GM21526 (cell line): ENCODE results near the gene CEL.
"Not testable (repeated sequence)": the region's sequence is repeated elsewhere in the genome, so short reads cannot be mapped to it uniquely, and the experiment has no call there.

Source experiments
- ATAC-seq: cut with Tn5 transposase; IDR thresholded peaks from one replicate; pipeline ENCODE4 v1.9.1; 2021; ENCODE audit warnings: moderate library complexity; ENCODE audit not compliant: unreplicated experiment, low FRiP score

Gene CEL

GRCh38 chr9:133080786-133081779 lies 19.3 kb downstream of the CEL start:
- ATAC-seq, result not testable (repeated sequence)

GRCh38 chr9:133081957-133082644 lies 20.3 kb downstream of the CEL start:
- ATAC-seq, result not testable (repeated sequence)

- ATAC-seq, result not testable (repeated sequence)
Observed at GRCh38 chr9:133083688-133084087, 21.9 kb downstream of the CEL start.

- ATAC-seq, result not testable (repeated sequence)
Observed at GRCh38 chr9:133086212-133086860, 24.6 kb downstream of the CEL start.

GRCh38 chr9:133086894-133087293 lies 25.1 kb downstream of the CEL start:
- no peak for ATAC-seq

GRCh38 chr9:133087429-133088145 lies 25.8 kb downstream of the CEL start:
- no peak for ATAC-seq

- ATAC-seq, result no peak
Observed at GRCh38 chr9:133088146-133088750, 26.5 kb downstream of the CEL start.

GRCh38 chr9:133088756-133089155 lies 27.0 kb downstream of the CEL start:
- ATAC-seq, result no peak

GRCh38 chr9:133089271-133089671 lies 27.5 kb downstream of the CEL start:
- no peak for ATAC-seq

- ATAC-seq, result no peak
Observed at GRCh38 chr9:133090187-133090586, 28.4 kb downstream of the CEL start.

GRCh38 chr9:133090752-133091385 lies 29.1 kb downstream of the CEL start:
- ATAC-seq, result no peak

GRCh38 chr9:133094351-133094750 lies 32.6 kb downstream of the CEL start:
- ATAC-seq, result not testable (repeated sequence)

GRCh38 chr9:133094842-133095393 lies 33.1 kb downstream of the CEL start:
- ATAC-seq, result no peak

- no peak for ATAC-seq
Observed at GRCh38 chr9:133098104-133098754, 36.4 kb downstream of the CEL start.

GRCh38 chr9:133098871-133099270 lies 37.1 kb downstream of the CEL start:
- ATAC-seq, result no peak

- ATAC-seq, result no peak
Observed at GRCh38 chr9:133099726-133100505, 38.1 kb downstream of the CEL start.

- no peak for ATAC-seq
Observed at GRCh38 chr9:133100506-133101355, 39.0 kb downstream of the CEL start.
